ENCODE measurements around the gene ZNF287.

ZNF287 gene

GRCh38 chr17:16519021-16519420, 50.0 kb downstream of the ZNF287 start:
- H3K27ac ChIP-seq: no peak overlapping the region

DNA sequence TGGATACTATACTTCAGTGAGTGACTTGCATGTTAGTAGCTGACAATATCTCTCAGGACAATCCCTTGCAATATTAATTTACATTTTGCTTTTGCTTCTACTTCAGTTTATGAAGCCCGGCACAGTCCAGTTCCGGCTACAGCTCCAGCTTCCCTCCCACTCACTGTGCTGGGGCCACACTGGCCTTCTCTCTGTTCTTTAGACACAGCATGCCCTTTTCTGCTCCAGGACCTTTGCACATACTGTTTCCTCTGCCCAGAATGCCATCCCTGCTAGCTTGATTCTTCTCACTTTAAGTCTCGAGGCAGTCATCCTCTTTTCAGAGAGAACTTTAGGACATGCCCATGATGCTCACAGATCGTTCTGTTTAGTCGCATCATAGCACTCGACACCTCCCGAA, 51.5 kb downstream of the ZNF287 start:
- DNase-seq (ENCODE audit: low read depth, low spot score): no peak
- H3K27ac ChIP-seq: no peak overlapping the region

More at GRCh38 chr17:16519021-16519420, 50.0 kb downstream of the ZNF287 start:
- DNase-seq (ENCODE audit: low read depth, low spot score): no peak

- DNase-seq (ENCODE audit: low read depth, low spot score): no peak
- H3K27ac ChIP-seq: no peak overlapping the region
Measured at GRCh38 chr17:16516594-16517051, 52.4 kb downstream of the ZNF287 start.

GRCh38 chr17:16515933-16516332, 53.1 kb downstream of the ZNF287 start:
- no peak for DNase-seq (ENCODE audit: low read depth, low spot score)
- H3K27ac ChIP-seq: no peak overlapping the region

GRCh38 chr17:16513873-16514272, 55.1 kb downstream of the ZNF287 start:
- DNase-seq (ENCODE audit: low read depth, low spot score): no peak
- no peak overlapping the region for H3K27ac ChIP-seq

DNA sequence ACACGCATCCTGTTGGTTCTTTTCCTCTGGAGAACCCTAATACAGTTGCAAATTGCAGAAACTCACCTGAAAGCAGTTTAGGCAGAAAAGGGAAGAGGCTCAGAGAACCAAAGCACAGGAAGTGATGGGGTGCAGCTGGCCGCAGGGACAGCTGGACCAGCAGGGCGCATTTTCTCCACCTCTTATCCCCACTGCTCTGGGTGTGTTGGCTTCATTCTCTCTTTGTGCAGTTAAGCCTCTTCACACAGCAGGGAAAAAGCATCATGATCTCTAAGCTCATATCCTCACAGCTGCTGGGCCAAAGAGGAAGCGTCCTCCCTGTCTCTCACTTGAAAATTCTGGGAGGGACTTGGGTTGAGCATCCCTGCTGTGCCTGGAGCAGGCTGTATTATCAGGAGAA, 57.0 kb downstream of the ZNF287 start:
- H3K27ac ChIP-seq: no peak overlapping the region
- DNase-seq (ENCODE audit: low read depth, low spot score): no peak

DNA sequence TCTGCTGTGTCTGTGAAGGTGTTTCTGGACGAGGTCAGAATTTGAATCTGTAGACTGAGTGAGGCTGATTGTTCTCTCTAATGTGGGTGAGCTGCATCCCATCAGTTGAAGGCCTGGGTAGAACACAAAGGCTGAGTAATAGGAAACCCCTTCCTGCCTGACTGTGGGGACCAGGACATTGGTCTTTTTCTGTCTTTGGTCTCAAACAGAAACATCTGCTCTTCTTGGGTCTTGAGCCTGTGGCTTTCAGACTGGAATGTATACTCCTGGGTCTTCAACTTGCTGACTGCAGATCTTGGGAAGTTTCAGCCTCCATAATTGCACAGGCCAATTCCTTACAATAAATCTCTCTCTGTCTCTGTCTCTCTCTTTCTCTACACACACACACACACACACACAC, 57.4 kb downstream of the ZNF287 start:
- no peak for DNase-seq (ENCODE audit: low read depth, low spot score)
- no peak overlapping the region for H3K27ac ChIP-seq

GRCh38 chr17:16507918-16508533, 61.0 kb downstream of the ZNF287 start:
- no peak overlapping the region for H3K27ac ChIP-seq
- no peak for DNase-seq (ENCODE audit: low read depth, low spot score)

- DNase-seq (ENCODE audit: low read depth, low spot score): no peak
- H3K27ac ChIP-seq: no peak overlapping the region
Measured at GRCh38 chr17:16506188-16506587, 62.8 kb downstream of the ZNF287 start.

DNA sequence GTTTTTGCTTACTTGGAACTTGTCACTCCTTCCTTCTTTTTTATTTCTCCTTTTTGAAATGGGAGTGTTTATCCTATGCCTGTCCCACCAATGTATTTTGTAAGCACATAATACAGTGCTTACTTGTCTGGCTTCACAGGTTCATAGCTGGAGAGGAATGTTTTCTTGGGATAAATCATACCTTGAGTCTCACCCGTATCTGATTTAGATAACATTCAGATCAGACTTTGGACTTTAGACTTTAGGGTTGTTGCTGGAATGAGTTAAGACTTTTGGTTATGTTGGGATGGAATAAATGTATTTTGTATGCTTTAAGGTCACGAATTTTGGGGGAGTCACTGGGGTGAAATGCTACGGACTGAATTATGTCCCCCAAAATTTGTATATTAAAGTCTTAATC, 64.0 kb downstream of the ZNF287 start:
- no peak for DNase-seq (ENCODE audit: low read depth, low spot score)
- no peak overlapping the region for H3K27ac ChIP-seq

All from epithelial cell of prostate (primary cell).